ENCODE data around the gene HSD17B11. TPM values are rescaled to one million over a fixed set of nuclear protein-coding genes. Genes with fewer than 3 reads are reported as not detected.

The HSD17B11 gene
- total RNA-seq, 1 experiment from 2014 or later = 14.0 TPM

DNA sequence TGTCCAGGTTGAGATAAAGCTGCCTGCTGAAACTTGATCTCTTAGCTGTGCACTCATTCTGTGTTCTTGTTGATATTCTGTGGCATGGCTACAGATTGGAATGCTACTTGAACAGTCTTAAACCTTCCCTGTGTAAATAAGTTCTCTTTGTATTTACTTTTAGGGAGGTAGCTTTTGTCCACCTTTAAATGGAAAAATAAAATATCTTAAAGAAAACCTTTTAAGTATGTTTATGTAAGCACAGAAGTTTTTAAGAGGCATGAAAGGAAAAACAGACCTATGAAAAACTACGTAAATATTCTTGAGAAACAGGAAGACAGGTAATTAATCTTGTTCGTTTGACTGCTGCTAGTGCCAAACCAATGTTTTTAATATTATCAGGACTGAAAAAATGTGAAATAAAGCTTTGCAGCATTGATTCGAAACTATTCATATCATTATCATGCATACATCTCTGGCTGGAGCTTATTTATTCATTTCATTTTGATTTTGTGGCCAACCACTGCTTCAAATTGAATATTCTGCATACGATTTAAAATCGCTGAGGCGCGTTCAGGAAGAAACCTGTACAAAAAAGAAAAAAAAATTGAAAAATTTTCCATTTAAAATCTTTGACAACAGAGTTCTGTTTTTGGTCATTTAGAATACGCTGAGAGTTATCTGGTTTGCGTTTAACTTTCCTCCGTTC lies 86.1 kb downstream of the HSD17B11 start:
- H3K27me3 Mint-ChIP-seq (ENCODE audit: low read depth) = no peaks in the 10 kb centered on the region
- no peak for ATAC-seq
- ChIA-PET POLR2A (no interaction called here), CTCF (no interaction called here)
- no peaks in the 10 kb centered on the region for H3K4me1 Mint-ChIP-seq
- no peak overlapping the region for H3K4me3 Mint-ChIP-seq
- TF ChIP-seq AR (CRISPR knock-in tag; IDR thresholded peaks at IDR 0.05) (no peak), FOXK1 (CRISPR knock-in tag; IDR thresholded peaks at IDR 0.05) (no peak), ATF6 (CRISPR knock-in tag; IDR thresholded peaks at IDR 0.05) (no peak), ZNF425 (CRISPR knock-in tag; conservative IDR thresholded peaks at IDR 0.05) (no peak), ZNF671 (CRISPR knock-in tag; IDR thresholded peaks at IDR 0.05) (no peak), NFATC4 (CRISPR knock-in tag; IDR thresholded peaks at IDR 0.05) (no peak), SOX15 (CRISPR knock-in tag; IDR thresholded peaks at IDR 0.05) (no peak)
- TF ChIP-seq, protein P1, sequence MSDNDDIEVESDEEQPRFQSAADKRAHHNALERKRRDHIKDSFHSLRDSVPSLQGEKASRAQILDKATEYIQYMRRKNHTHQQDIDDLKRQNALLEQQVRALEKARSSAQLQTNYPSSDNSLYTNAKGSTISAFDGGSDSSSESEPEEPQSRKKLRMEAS (CRISPR knock-in tag; IDR thresholded peaks at IDR 0.05) = no peak
- H3K9me3 Mint-ChIP-seq = no peaks in the 10 kb centered on the region
- H3K36me3 Mint-ChIP-seq = no peaks in the 10 kb centered on the region
- no peak overlapping the region for H3K27ac Mint-ChIP-seq
- DNase-seq (ENCODE audit: low spot score) = no peak

DNA sequence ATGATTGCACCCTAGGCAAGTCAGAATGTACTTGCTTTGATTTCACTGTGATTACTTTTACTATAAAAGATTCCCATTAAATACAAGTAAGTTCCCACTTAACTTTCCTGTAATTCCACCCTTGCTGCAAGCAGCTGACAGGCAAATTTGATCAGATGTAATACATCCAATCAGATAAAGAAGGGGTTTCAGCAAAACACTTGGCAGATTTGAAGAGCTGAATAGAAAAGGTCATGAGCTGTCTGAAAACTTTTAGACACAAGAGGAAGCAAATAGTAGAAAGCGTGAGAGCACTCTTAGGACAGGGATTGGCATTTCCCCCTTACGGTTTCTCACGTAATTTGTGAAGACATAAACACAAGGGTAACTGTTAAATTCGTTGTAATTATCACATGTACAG lies 91.1 kb downstream of the HSD17B11 start:
- H3K27me3 Mint-ChIP-seq (ENCODE audit: low read depth) = no peaks in the 10 kb centered on the region
- peaks cover 1% of the 10 kb centered on the region for H3K36me3 Mint-ChIP-seq
- no peak for ATAC-seq
- DNase-seq (ENCODE audit: low spot score) = no peak
- POLR2A ChIA-PET = interaction anchor here (0.5 kb wide), 1 partner anchor 48 kb away, joined by 3 read pairs; no protein-coding TSS in a partner anchor
- CTCF ChIA-PET = no interaction called here
- no peaks in the 10 kb centered on the region for H3K4me1 Mint-ChIP-seq
- H3K4me3 Mint-ChIP-seq = no peak overlapping the region
- TF ChIP-seq TCF7 (CRISPR knock-in tag; IDR thresholded peaks at IDR 0.05; ENCODE audit: low read depth) (no peak), NR3C1 (CRISPR knock-in tag; conservative IDR thresholded peaks at IDR 0.05; ENCODE audit: low read depth) (no peak), GTF2I (CRISPR knock-in tag; conservative IDR thresholded peaks at IDR 0.05) (no peak), ZNF396 (CRISPR knock-in tag; IDR thresholded peaks at IDR 0.05; ENCODE audit: borderline replicate concordance) (no peak), MYBL2 (CRISPR knock-in tag; IDR thresholded peaks at IDR 0.05) (no peak), HMGA2 (CRISPR knock-in tag; IDR thresholded peaks at IDR 0.05) (no peak), SMAD3 (CRISPR knock-in tag; IDR thresholded peaks at IDR 0.05; ENCODE audit: borderline replicate concordance) (no peak), FOXK1 (CRISPR knock-in tag; IDR thresholded peaks at IDR 0.05) (no peak), ZNF219 (CRISPR knock-in tag; IDR thresholded peaks at IDR 0.05; ENCODE audit: borderline replicate concordance) (no peak), SOX15 (CRISPR knock-in tag; IDR thresholded peaks at IDR 0.05) (no peak)
- TF ChIP-seq, protein P2, sequence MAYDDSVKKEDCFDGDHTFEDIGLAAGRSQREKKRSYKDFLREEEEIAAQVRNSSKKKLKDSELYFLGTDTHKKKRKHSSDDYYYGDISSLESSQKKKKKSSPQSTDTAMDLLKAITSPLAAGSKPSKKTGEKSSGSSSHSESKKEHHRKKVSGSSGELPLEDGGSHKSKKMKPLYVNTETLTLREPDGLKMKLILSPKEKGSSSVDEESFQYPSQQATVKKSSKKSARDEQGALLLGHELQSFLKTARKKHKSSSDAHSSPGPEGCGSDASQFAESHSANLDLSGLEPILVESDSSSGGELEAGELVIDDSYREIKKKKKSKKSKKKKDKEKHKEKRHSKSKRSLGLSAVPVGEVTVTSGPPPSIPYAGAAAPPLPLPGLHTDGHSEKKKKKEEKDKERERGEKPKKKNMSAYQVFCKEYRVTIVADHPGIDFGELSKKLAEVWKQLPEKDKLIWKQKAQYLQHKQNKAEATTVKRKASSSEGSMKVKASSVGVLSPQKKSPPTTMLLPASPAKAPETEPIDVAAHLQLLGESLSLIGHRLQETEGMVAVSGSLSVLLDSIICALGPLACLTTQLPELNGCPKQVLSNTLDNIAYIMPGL (CRISPR knock-in tag; IDR thresholded peaks at IDR 0.05) = no peak
- TF ChIP-seq, protein P3, sequence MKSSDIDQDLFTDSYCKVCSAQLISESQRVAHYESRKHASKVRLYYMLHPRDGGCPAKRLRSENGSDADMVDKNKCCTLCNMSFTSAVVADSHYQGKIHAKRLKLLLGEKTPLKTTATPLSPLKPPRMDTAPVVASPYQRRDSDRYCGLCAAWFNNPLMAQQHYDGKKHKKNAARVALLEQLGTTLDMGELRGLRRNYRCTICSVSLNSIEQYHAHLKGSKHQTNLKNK (CRISPR knock-in tag; IDR thresholded peaks at IDR 0.05) = no peak
- TF ChIP-seq, protein P4, sequence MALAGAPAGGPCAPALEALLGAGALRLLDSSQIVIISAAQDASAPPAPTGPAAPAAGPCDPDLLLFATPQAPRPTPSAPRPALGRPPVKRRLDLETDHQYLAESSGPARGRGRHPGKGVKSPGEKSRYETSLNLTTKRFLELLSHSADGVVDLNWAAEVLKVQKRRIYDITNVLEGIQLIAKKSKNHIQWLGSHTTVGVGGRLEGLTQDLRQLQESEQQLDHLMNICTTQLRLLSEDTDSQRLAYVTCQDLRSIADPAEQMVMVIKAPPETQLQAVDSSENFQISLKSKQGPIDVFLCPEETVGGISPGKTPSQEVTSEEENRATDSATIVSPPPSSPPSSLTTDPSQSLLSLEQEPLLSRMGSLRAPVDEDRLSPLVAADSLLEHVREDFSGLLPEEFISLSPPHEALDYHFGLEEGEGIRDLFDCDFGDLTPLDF (CRISPR knock-in tag; IDR thresholded peaks at IDR 0.05) = no peak
- TF ChIP-seq, protein P5, sequence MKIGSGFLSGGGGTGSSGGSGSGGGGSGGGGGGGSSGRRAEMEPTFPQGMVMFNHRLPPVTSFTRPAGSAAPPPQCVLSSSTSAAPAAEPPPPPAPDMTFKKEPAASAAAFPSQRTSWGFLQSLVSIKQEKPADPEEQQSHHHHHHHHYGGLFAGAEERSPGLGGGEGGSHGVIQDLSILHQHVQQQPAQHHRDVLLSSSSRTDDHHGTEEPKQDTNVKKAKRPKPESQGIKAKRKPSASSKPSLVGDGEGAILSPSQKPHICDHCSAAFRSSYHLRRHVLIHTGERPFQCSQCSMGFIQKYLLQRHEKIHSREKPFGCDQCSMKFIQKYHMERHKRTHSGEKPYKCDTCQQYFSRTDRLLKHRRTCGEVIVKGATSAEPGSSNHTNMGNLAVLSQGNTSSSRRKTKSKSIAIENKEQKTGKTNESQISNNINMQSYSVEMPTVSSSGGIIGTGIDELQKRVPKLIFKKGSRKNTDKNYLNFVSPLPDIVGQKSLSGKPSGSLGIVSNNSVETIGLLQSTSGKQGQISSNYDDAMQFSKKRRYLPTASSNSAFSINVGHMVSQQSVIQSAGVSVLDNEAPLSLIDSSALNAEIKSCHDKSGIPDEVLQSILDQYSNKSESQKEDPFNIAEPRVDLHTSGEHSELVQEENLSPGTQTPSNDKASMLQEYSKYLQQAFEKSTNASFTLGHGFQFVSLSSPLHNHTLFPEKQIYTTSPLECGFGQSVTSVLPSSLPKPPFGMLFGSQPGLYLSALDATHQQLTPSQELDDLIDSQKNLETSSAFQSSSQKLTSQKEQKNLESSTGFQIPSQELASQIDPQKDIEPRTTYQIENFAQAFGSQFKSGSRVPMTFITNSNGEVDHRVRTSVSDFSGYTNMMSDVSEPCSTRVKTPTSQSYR (CRISPR knock-in tag; IDR thresholded peaks at IDR 0.05) = no peak
- H3K9me3 Mint-ChIP-seq = peaks cover 6% of the 10 kb centered on the region
- no peak overlapping the region for H3K27ac Mint-ChIP-seq
